GM12801 (cell line): Measurements from ENCODE around the gene HENMT1.

ENCODE experiments used
- TF ChIP-seq, protein P1 (sequence below): IDR thresholded peaks from one replicate; pipeline ENCODE4 v1.5.1; 2011; ENCODE audit warnings: control low read depth; ENCODE audit not compliant: insufficient read length; ENCODE audit errors: extremely low read depth

Gene HENMT1

DNA sequence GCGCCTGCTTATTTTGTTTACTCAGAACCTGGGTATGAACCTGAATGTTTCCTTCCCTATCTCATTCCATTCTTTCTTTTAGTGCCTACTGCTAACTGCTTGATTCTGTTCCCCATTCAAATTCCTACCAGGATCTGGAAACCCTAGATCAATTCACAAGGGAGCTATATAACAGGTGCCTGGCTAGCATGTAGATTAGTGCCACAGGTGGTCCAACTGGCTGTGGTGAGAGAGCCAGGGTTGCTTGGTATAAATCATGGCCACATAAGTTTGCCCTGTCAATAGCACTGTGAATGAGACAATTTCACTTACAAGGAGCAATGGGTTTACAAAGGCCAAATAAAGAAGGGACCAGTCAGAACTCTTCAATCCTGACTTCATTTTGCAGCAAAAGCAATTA lies 24.6 kb upstream of the HENMT1 start:
- TF ChIP-seq, protein P1, sequence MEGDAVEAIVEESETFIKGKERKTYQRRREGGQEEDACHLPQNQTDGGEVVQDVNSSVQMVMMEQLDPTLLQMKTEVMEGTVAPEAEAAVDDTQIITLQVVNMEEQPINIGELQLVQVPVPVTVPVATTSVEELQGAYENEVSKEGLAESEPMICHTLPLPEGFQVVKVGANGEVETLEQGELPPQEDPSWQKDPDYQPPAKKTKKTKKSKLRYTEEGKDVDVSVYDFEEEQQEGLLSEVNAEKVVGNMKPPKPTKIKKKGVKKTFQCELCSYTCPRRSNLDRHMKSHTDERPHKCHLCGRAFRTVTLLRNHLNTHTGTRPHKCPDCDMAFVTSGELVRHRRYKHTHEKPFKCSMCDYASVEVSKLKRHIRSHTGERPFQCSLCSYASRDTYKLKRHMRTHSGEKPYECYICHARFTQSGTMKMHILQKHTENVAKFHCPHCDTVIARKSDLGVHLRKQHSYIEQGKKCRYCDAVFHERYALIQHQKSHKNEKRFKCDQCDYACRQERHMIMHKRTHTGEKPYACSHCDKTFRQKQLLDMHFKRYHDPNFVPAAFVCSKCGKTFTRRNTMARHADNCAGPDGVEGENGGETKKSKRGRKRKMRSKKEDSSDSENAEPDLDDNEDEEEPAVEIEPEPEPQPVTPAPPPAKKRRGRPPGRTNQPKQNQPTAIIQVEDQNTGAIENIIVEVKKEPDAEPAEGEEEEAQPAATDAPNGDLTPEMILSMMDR = no peak

DNA sequence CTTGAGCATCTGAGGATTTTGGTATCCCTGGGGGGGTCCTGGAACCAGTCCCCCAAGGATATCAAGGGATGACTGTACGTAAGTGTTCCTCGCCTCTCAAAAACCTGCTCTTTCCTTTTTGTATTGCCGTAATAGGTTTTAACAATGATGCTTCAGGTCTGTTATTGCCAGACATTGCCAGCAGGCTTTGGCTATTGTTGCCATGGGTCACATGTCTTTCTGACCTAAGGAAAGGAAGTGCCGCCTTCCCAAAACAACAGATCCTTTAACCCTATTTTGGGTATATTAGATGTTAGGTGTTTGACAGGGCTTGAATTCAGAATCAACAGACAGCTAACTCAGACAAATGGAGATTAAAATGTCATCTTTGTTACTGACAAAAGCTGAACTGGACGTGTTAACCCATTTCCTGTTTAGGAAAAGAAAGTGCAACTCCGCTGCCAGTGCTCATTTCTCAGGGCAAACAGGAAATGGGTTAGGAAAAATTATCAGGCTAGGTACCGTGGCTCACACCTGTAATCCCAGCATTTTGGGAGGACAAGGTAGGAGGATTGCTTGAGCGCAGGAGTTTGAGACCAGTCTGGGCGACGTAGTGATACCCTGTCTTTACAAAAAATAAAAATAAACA lies 18.8 kb upstream of the HENMT1 start:
- TF ChIP-seq, protein P1 = no peak

DNA sequence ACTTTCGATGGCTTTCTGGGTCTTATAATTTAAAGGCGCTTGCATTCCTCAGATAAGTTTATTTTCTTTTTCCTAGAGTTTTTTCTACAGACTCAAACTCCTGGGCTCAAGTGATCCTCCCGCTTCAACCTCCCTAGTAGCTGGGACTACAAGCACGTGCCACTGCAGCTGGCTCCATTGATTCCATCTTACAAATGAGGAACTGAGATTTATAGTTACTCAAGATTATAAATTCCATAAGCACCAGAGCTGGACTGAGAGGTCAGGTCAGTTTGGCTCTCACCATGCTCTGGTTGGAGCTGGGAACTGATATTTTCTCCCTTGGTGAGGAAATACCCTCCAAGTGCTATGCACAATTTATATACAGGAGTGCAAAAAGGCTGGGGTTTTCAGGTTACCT lies 17.8 kb upstream of the HENMT1 start:
- TF ChIP-seq, protein P1 = no peak

DNA sequence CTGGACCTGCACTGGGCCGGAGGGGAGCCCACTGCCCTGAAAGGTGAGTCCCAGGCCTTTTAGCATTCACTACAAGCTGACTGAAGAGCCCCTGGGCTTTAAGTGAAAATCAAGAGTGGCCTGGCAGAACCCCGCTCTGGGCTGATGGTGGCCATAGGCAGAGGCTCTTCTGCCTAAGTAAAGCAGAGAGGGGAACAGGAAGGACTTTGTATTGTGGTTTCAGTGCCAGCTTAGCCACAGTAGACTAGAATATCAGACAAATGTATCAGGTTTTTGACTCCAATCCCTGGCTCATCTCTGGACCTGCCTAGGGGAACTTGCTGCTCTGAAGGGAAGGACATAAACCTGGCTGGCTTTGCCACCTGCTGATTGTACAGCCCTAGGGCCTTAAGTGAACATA lies 10.2 kb upstream of the HENMT1 start:
- TF ChIP-seq, protein P1 = no peak

DNA sequence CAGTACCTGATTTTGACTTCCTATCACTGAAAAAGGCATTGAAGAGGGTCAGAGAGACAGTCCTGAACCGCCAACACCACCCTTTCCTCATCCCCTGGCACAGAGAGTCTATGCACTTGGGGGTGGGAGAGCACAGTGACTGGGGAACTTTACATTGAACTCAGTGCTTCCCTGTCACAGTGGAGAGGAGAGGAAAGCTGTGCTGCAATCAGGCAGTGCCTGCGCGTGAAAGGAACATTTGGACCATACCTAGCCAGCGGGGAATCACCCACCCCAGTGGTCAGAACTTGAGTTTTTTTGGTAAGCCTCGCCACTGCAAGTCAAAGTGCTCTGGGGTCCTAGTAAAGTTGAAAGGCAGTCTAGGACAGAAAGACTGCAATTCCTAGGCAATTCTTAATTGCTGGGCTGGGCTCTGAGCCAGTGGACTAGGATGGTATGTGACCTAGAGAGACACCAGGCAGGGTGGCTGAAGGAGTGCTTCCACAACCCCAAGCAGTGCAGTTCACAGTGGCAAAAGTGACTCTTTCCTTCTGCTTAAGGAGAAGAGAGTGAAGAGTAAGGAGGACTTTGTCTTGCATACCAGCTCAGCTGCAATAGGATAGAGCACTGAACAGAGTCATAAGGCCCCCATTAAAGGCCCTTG lies 9.4 kb upstream of the HENMT1 start:
- TF ChIP-seq, protein P1 = no peak

DNA sequence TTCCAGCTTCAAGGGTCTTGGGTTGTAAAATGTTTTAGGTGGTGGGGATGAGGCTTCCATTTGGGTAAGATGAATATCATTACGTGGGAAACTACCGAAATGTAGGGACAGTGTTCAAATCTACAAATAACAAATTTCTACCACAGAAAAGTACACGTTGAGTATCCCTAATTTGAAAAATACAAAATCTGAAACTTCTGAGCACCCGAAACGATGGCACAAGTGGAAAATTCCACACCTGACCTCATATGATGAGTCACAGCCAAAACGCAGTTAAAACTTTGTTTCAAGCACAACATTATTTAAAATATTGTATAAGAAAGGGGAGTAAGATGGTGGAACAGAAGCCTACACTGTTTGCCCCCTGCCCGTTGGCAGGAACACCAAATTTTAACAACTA lies 8.8 kb upstream of the HENMT1 start:
- TF ChIP-seq, protein P1 = no peak

DNA sequence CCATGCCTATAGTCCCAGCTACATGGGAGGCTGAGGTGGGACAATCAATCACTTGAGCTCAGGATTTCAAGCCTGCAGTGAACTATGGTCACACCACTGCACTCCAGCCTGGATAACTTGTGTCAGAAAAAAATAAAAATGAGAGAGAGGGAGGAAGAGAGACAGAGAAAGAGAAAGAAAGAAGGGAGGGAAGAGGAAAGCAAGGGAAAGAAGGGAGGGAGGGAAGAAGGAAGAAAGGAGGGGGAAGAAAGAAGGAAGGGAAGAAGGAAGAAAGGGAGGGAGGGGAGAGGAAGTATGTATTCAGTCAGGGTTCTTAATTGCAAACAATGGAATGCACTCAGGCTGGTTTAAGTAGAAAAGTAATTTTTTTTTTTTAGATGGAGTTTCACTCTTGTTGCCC lies 7.9 kb upstream of the HENMT1 start:
- TF ChIP-seq, protein P1 = no peak
